Globus pallidus (tissue), 1 donor: ENCODE data around the gene PTP4A1.
"Not testable (repeated sequence)": the region's sequence is repeated elsewhere in the genome, so short reads cannot be mapped to it uniquely, and the experiment has no call there.

Source experiments
- DNase-seq: peaks from one replicate; pipeline ENCODE4 v3.0.0-alpha.2; 2015; ENCODE audit warnings: low spot score

The PTP4A1 gene

DNA sequence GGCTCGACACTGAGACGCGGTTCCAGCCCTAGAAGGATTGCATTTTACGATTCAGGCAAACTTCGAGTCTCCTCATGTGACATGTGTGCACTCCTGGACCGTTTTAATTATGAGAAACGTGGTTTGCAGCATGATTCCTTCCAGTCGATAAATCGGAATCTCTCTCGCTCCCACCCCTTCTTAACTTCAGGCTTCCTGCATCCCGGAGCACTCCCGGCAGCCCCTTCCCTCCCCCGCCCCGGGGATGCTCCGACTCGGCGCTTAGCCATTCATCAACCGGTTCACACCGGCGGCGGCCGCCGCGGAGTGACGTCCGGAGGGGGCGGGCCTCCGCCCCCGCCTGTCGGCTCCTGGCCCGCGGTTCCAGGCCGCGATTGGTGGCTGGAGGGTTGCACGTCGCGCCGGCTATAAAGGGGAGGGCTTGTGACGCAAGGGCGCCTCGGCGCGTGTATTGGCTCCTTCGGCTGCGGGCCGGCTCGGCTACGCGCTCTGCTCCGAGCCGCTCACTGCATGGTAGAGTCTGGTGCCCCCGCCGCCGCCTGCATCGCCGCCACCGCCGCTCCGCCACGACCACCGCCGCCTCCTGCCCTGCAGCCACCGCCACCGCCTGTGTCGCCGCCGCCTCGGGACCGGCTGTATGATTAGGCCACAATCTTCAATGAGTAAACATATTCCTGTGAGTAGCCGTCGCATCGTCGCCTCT lies at the start of gene PTP4A1, which contains the start of gene LOC128125822:
Gene PTP4A1, plus strand, starts transcription at position 437 of the 703 bp plus-strand sequence. CDS start 4,401 bp downstream, outside the sequence.
Gene LOC128125822, plus strand, starts transcription at position 437 of the 703 bp plus-strand sequence.
- DNase-seq = peak; percentile 98

GRCh38 chr6:63522911-63523287 lies 49.4 kb upstream of the PTP4A1 start:
- DNase-seq = not testable (repeated sequence)

DNA sequence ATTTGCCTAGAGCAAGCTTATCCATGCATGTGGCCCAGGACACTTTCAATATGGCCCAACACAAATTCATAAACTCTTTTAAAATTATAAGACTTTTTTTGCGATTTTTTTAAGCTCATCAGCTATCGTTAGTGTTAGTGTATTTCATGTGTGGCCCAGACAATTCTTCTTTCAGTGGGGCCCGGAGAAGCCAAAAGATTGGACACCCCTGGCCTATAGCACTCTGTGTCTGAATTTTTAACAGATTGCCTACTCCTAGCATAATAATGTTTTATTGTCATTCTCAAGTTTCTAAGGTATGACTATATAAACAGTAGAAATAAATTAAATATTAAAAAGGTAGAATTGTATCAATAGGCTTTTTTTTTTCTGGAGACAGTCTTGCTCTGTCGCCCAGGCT lies 48.6 kb upstream of the PTP4A1 start:
- DNase-seq = no peak

DNA sequence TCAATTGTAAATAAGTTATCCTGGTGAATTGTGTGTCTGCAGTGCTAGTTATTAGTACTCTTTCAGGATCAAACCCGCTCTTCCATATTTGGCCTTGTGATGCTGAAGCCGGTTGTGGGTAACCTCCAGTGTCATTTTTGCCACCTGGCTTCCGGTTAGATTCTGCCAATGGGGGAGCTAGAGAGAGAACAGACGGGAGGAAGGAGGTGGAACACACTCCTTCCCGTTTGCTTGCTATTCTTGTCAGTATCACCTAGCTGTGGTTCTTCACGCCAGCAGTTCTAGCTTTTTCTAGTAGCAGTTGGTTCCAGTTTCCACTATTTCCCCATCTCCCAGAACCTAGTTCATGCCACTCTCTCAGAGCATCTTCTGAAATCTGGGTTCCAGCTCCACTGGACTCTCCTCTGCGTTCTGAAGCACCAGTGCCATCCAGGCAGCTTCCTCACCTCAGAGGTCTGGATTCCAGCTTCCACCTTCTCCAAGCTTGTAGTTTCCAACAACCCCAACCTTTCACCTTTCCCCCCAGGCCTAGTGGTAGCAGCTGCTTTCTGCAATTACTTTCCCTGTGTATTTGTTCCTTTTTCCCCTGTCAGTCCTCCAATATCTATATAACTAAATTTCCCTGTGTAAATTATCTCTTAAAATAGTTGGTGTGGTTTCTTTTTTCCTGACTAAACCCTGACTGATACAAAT lies 46.9 kb upstream of the PTP4A1 start:
- no peak for DNase-seq

- no peak for DNase-seq
Measured at GRCh38 chr6:63526931-63527330, 45.3 kb upstream of the PTP4A1 start.

GRCh38 chr6:63527658-63528514 lies 44.4 kb upstream of the PTP4A1 start:
- no peak for DNase-seq

DNA sequence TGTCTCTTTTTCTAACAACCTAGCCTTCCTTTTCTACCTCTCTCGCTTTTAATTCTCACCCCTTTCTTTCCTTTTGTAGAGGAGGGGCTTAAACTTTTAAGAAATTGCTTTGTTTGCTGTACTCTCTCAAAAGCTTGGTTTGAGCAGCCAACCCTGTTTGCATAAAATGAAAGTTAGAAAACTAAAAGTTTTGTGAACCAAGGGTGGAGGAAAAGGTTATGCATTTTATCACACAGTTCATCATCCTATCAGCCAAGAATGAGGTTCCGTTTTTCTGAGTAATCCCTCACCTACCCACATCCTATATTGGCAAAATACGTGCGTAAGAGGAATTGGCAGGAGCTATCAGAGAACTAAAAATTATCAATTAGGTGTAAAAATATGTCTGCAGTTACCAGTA lies 42.8 kb upstream of the PTP4A1 start:
- no peak for DNase-seq

- DNase-seq = no peak
Measured at GRCh38 chr6:63530182-63530581, 42.1 kb upstream of the PTP4A1 start.

DNA sequence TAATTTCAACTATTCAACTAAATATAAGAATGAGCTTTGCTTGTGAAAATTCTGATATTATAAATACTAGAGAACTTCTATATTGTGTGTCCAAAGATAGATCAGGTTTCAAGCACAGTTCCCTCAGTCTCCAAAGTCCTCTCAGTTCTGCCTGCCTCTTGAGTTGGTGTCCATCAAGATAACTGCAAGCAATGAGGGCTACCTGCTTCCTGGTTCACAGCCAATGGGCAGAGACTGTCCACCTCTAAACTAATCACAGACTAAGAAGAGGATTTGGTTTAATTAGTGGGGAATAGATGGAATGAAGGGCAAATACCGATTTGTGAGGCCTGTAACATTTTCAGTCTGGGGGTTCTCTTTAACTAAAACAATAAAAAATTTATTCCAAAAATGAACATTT lies 41.3 kb upstream of the PTP4A1 start:
- no peak for DNase-seq

- DNase-seq = no peak
Measured at GRCh38 chr6:63533026-63533425, 39.3 kb upstream of the PTP4A1 start.

DNA sequence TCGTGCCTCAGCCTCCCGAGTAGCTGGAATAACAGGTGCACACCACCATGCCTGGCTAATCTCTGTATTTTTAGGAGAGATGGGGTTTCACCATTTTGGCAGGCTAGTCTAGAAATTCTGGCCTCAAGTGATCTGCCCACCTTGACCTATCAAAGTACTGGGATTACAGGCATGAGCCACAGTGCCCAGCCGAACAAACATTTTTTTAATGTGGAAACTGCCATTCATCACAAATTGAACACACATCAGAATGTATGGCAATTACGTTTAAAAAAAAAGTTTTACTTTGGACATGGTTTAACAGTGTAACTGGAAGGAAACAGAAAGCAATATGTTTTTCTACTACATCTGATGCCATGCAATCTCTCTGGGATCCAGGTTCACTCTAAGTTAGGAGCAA lies 38.3 kb upstream of the PTP4A1 start:
- DNase-seq = no peak

GRCh38 chr6:63537201-63537958 lies 34.9 kb upstream of the PTP4A1 start:
- no peak for DNase-seq

DNA sequence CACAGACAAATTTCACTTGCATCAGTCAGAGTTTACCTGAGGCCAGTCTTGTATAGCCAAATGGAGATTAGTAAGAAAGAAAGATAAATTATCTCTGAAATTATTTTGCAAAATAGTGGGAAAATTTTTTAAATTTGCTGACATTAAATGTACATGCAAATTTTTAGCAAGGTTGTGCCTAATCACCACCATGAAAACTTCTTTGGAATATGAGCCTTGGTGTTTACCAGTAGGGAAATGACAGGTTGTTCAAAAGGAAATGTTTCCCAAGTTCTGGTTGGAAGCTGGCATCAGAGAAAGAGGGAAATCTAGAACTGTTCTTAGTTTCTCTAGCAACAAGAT lies 34.4 kb upstream of the PTP4A1 start:
- no peak for DNase-seq

DNA sequence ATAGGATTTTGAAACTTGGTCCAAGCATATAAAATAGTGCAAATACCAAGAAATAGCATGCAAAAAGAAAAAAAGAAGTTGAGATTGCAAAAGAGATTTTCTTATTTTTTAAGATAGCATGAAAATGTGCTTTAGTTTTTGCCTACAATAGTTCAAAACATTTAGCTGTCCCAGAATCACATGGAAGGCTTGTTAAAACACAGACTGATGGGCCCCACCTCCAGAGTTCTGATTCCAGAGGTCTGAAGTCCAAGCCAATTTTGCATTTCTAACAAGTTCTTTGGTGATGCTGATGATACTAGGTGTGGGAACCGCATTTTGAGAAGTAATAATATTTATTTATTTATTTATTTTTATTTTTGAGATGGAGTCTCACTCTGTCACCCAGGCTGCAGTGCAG lies 33.7 kb upstream of the PTP4A1 start:
- no peak for DNase-seq

DNA sequence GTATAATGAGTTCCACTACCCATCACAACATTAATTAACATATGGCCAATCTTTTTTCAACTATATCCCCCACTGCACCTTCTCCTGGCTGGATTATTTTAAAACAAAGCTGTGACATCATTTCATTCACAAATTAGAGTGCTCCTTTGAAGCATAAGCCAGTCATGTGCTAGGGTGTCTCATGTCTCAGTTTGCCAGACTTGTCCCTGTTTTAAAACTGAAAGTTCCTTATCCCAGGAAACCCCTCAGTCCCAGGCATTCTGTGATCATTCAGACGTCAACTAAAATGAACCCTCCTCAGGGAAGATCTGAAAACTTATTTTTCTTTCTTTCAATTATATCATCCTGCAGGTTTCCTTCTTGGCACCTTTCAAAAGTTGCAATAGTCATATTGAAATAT lies 29.3 kb upstream of the PTP4A1 start:
- DNase-seq = no peak

DNA sequence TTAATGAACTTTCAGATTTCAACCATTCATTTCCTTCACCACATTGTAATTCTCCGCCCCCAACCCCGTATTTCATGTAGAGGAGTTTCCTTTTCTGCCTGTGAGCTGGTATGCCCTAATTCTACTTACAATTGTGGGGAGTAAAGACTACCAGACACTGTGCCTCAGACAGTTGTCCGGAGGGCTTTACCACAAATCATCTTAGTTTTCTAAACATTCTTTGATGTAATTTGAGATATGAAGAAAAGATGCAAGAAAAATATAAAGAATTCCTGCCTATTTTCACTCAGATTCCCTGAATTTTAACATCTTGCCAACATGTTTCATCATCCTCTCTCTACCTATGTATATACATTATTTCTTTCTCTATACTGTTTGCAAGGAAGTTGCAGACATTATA lies 28.3 kb upstream of the PTP4A1 start:
- DNase-seq = no peak

GRCh38 chr6:63546236-63546635 lies 26.0 kb upstream of the PTP4A1 start:
- DNase-seq = no peak

- DNase-seq = no peak
Measured at GRCh38 chr6:63546697-63547096, 25.6 kb upstream of the PTP4A1 start.

- DNase-seq = no peak
Measured at GRCh38 chr6:63549076-63549475, 23.2 kb upstream of the PTP4A1 start.

DNA sequence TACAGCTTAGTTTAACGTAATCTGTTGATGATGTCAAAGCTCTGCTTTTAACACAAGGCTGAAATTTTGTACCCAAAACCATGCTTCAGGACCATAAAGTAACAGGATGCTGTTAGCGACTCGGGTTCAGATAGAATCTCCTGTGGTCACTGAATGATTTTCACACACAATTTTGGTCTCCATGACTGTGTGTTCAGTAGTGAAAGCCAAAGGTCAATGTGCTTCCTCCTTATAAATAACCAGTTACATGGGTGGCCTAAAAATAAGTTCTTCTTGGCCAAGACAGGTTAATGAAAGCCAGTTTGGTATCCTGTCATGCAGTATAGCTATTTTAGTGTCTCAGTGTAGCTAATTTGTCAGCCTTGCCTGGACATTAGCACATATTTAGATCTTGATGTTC lies 19.1 kb upstream of the PTP4A1 start:
- no peak for DNase-seq

DNA sequence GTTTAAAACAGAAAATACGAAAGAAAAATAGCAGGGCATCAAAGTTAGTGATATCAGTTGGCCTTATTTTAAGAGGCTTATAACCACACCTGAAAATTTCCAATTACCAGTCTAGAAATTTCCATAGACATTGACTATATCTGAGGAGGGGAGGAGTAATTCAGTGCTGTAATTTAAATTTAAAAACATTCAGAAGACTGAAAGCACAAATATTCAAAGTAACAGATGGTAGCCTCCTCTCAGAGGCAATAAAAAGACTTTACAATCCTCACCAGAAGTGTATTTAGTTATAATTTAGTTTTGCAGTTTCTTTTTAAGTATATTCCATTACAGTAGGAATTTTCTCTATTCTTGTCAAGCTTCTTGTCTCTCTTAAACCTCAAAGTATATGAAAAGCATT lies 18.4 kb upstream of the PTP4A1 start:
- no peak for DNase-seq

DNA sequence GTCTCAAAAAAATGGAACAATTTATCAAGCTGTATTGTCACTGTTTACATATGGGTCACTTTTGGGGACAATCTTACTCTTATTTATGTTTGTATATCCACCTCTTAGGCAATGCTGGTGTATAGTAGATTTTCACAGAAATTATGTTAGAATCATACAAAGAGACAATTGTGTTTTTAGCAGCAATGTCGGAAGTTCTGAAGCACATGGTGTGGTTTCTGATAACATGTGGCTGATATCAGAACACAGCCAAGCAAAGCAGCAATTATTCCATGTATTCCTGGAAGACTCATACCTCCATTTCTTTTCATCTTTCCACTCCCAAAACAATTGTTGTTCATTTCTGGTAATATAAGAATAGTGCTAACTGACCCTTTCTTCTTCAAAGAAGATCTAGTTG lies 17.5 kb upstream of the PTP4A1 start:
- DNase-seq = no peak
